H9 (cell line): Measurements from ENCODE around the gene PIK3R4. TPM values are rescaled to one million over a fixed set of nuclear protein-coding genes. Genes with fewer than 3 reads are reported as not detected.

Source experiments
- DNase-seq: peaks from one replicate; pipeline ENCODE4 v3.0.0-alpha.2; 2017
- H2AFZ ChIP-seq: one replicate; pipeline ENCODE4 v1.6.1; 2013; ENCODE audit warnings: mild to moderate bottlenecking, low read length, control low read depth, moderate library complexity
- H2AK5ac ChIP-seq: 2 replicates; pipeline ENCODE4 v1.6.1; 2013; ENCODE audit warnings: low read length, control low read depth, mixed read lengths; ENCODE audit not compliant: insufficient read length
- H2BK120ac ChIP-seq: one replicate; pipeline ENCODE4 v1.6.1; 2013; ENCODE audit warnings: low read depth, mild to moderate bottlenecking, low read length, control low read depth, inconsistent platforms; ENCODE audit not compliant: poor library complexity, severe bottlenecking
- H2BK12ac ChIP-seq: 2 replicates; pipeline ENCODE4 v1.6.1; 2013; ENCODE audit warnings: low read length, control low read depth, mixed read lengths, low read depth; ENCODE audit not compliant: insufficient read length
- H2BK15ac ChIP-seq: 2 replicates; pipeline ENCODE4 v1.6.1; 2013; ENCODE audit warnings: low read depth, low read length, control low read depth
- H2BK20ac ChIP-seq: one replicate; pipeline ENCODE4 v1.6.1; 2013; ENCODE audit warnings: low read depth, mild to moderate bottlenecking, low read length, control low read depth, inconsistent platforms; ENCODE audit not compliant: poor library complexity, severe bottlenecking
- H2BK5ac ChIP-seq: 2 replicates; pipeline ENCODE4 v1.6.1; 2013; ENCODE audit warnings: low read length, control low read depth, mixed read lengths; ENCODE audit not compliant: insufficient read length
- H3K14ac ChIP-seq: 2 replicates; pipeline ENCODE4 v1.6.1; 2013; ENCODE audit warnings: low read length, control low read depth; ENCODE audit not compliant: insufficient read depth
- H3K18ac ChIP-seq: 2 replicates; pipeline ENCODE4 v1.6.1; 2013; ENCODE audit warnings: low read depth, mild to moderate bottlenecking, mixed read lengths, low read length, control low read depth; ENCODE audit not compliant: insufficient read length
- H3K23ac ChIP-seq: 2 replicates; pipeline ENCODE4 v1.6.1; 2013; ENCODE audit warnings: low read length, control low read depth, mixed read lengths, low read depth; ENCODE audit not compliant: insufficient read length
- H3K23me2 ChIP-seq: 2 replicates; pipeline ENCODE4 v1.6.1; 2013; ENCODE audit warnings: low read depth, mild to moderate bottlenecking, mixed read lengths, low read length, control low read depth; ENCODE audit not compliant: insufficient read length, poor library complexity, severe bottlenecking
- H3K27ac ChIP-seq: 2 replicates; pipeline ENCODE4 v1.5.1; 2013; ENCODE audit warnings: low read length, control low read depth, mixed read lengths, low read depth; ENCODE audit not compliant: insufficient read length
- H3K27me3 ChIP-seq: 2 replicates; pipeline ENCODE4 v1.6.1; 2013; ENCODE audit warnings: low read length, control low read depth, inconsistent platforms; ENCODE audit not compliant: insufficient read depth
- H3K4ac ChIP-seq: 2 replicates; pipeline ENCODE4 v1.6.1; 2013; ENCODE audit warnings: low read depth, mild to moderate bottlenecking, control low read depth, inconsistent platforms, low read length, moderate library complexity
- H3K4me1 ChIP-seq: 2 replicates; pipeline ENCODE4 v1.6.1; 2013; ENCODE audit warnings: low read length, control low read depth, inconsistent platforms; ENCODE audit not compliant: insufficient read depth
- H3K4me2 ChIP-seq: 2 replicates; pipeline ENCODE4 v1.6.1; 2013; ENCODE audit warnings: low read length, control low read depth, mixed read lengths; ENCODE audit not compliant: insufficient read length, insufficient read depth
- H3K56ac ChIP-seq: 2 replicates; pipeline ENCODE4 v1.6.1; 2013; ENCODE audit warnings: low read depth, mild to moderate bottlenecking, mixed read lengths, low read length, control low read depth; ENCODE audit not compliant: insufficient read length
- H3K79me1 ChIP-seq: 2 replicates; pipeline ENCODE4 v1.6.1; 2013; ENCODE audit warnings: low read depth, mild to moderate bottlenecking, moderate library complexity, low read length, control low read depth, inconsistent platforms; ENCODE audit not compliant: insufficient read depth, poor library complexity, severe bottlenecking
- H3K79me2 ChIP-seq: 2 replicates; pipeline ENCODE4 v1.6.1; 2013; ENCODE audit warnings: low read length, control low read depth, inconsistent platforms; ENCODE audit not compliant: insufficient read depth
- H3K9ac ChIP-seq: 2 replicates; pipeline ENCODE4 v1.6.1; 2013; ENCODE audit warnings: low read length, control low read depth, mixed read lengths; ENCODE audit not compliant: insufficient read length; ENCODE audit errors: extremely low read depth
- H3K9me3 ChIP-seq: one replicate; pipeline ENCODE4 v1.6.1; 2013; ENCODE audit warnings: low read depth, low read length, inconsistent platforms; ENCODE audit not compliant: control insufficient read depth
- H3T11ph ChIP-seq: one replicate; pipeline ENCODE4 v1.6.1; 2013; ENCODE audit warnings: mild to moderate bottlenecking, low read length, control low read depth, inconsistent platforms
- H4K20me1 ChIP-seq: one replicate; pipeline ENCODE4 v1.6.1; 2013; ENCODE audit not compliant: control insufficient read depth, insufficient read length, insufficient read depth
- H4K5ac ChIP-seq: 2 replicates; pipeline ENCODE4 v1.6.1; 2013; ENCODE audit warnings: low read depth, mild to moderate bottlenecking, mixed read lengths, low read length, control low read depth; ENCODE audit not compliant: insufficient read length
- H4K8ac ChIP-seq: replicated peaks from 2 replicates; pipeline ENCODE4 v1.6.1; 2013; ENCODE audit warnings: low read length, control low read depth, mixed read lengths, low read depth; ENCODE audit not compliant: insufficient read length
- H4K91ac ChIP-seq: 2 replicates; pipeline ENCODE4 v1.6.1; 2013; ENCODE audit warnings: low read depth, mild to moderate bottlenecking, moderate library complexity, mixed read lengths, low read length, control low read depth; ENCODE audit not compliant: insufficient read length
- H3K27ac Mint-ChIP-seq, 3 experiments: 2 replicates in 2 of 3; 3 replicates in 1 of 3; pipeline ENCODE4 v1.8.0; 2020 to 2021; ENCODE audit warnings: mixed read lengths in 3 of 3, mild to moderate bottlenecking in 1 of 3, moderate library complexity in 1 of 3
- H3K27me3 Mint-ChIP-seq: 2 replicates; pipeline ENCODE4 v1.8.0; 2021; ENCODE audit warnings: low read depth, mild to moderate bottlenecking, moderate library complexity, mixed read lengths
- H3K36me3 Mint-ChIP-seq, 3 experiments: 2 replicates in 2 of 3; 3 replicates in 1 of 3; pipeline ENCODE4 v1.8.0; 2020 to 2021; ENCODE audit warnings: low read depth in 3 of 3, mixed read lengths in 3 of 3; ENCODE audit not compliant: insufficient read depth in 1 of 3
- H3K4me1 Mint-ChIP-seq, 2 experiments: 2 replicates each; pipeline ENCODE4 v1.8.0; 2020; ENCODE audit warnings: mixed read lengths in 2 of 2
- H3K4me3 Mint-ChIP-seq, 2 experiments: 2 replicates in 1 of 2; 3 replicates in 1 of 2; pipeline ENCODE4 v1.8.0; 2020 to 2021; ENCODE audit warnings: mild to moderate bottlenecking in 2 of 2, mixed read lengths in 2 of 2, moderate library complexity in 1 of 2
- H3K9me3 Mint-ChIP-seq, 2 experiments: 2 replicates in 1 of 2; 3 replicates in 1 of 2; pipeline ENCODE4 v1.8.0; 2020; ENCODE audit warnings: mild to moderate bottlenecking in 2 of 2, mixed read lengths in 2 of 2, moderate library complexity in 1 of 2
- WGBS: extraction: QIAGEN DNeasy Blood & Tissue Kit; methylation state at CpG from one replicate; pipeline ENCODE4 v1.1.7; 2013; ENCODE audit warnings: missing lambda C conversion rate, low lambda C conversion rate, mixed read lengths; ENCODE audit not compliant: insufficient read length; ENCODE audit errors: extremely low coverage; 5-methylcytosine and 5-hydroxymethylcytosine counted together
- total RNA-seq: library from RNA; stranded (reverse); gene quantifications from 2 replicates; pipeline ENCODE4 v1.2.1, GENCODE V29; 2021
- TF ChIP-seq, protein P1 (sequence below): fragments of 200-600 bp; sonication (generic); conservative IDR thresholded peaks from 3 replicates; pipeline ENCODE4 v1.8.0; 2021; ENCODE audit warnings: antibody characterized with exemption, mild to moderate bottlenecking

PIK3R4 gene
- total RNA-seq, 1 experiment from 2014 or later, result 28.6 TPM

DNA sequence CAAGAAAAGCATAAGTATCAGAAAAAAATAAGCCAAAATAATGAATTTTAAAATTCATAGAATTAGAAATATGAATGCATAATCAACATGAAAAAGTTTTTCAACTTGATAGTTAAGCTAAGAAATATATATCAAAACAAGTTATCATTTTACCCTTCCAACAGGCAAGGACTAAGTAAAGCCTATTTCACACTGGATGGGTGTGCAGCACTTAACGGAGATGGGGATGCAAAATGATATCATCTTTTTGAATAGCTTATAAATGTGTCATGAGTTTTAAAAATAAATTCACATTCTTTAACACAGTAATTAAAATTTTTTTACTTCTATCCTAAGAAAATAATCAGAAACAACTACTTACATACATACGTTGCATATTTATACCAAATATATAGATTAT, 20.9 kb downstream of the PIK3R4 start:
- no peaks in the 10 kb centered on the region for H3K79me1 ChIP-seq
- no peak overlapping the region for H4K5ac ChIP-seq
- TF ChIP-seq, protein P1, sequence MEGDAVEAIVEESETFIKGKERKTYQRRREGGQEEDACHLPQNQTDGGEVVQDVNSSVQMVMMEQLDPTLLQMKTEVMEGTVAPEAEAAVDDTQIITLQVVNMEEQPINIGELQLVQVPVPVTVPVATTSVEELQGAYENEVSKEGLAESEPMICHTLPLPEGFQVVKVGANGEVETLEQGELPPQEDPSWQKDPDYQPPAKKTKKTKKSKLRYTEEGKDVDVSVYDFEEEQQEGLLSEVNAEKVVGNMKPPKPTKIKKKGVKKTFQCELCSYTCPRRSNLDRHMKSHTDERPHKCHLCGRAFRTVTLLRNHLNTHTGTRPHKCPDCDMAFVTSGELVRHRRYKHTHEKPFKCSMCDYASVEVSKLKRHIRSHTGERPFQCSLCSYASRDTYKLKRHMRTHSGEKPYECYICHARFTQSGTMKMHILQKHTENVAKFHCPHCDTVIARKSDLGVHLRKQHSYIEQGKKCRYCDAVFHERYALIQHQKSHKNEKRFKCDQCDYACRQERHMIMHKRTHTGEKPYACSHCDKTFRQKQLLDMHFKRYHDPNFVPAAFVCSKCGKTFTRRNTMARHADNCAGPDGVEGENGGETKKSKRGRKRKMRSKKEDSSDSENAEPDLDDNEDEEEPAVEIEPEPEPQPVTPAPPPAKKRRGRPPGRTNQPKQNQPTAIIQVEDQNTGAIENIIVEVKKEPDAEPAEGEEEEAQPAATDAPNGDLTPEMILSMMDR, result no peak
- no peaks in the 10 kb centered on the region for H3K79me2 ChIP-seq
- no peak overlapping the region for H2AFZ ChIP-seq
- no peak overlapping the region for H3K18ac ChIP-seq
- Mint-ChIP-seq H3K4me3 (no peak overlapping the region), H3K4me1 (peaks cover 3 to 8% of the 10 kb centered on the region in 2 experiments), H3K27me3 (no peaks in the 10 kb centered on the region), H3K36me3 (peaks cover 4 to 14% (median 14%) of the 10 kb centered on the region in 3 experiments; a peak in 6 of 7 replicates), H3K27ac (no peak overlapping the region), H3K9me3 (no peaks in the 10 kb centered on the region)
- H3K4me1 ChIP-seq, result no peaks in the 10 kb centered on the region
- no peak overlapping the region for H2BK15ac ChIP-seq
- no peak overlapping the region for H2BK20ac ChIP-seq
- no peak overlapping the region for H3K4me2 ChIP-seq
- no peak overlapping the region for H2BK120ac ChIP-seq
- H3K14ac ChIP-seq, result no peak overlapping the region
- H3K27me3 ChIP-seq, result no peaks in the 10 kb centered on the region
- H3K23me2 ChIP-seq, result no peaks in the 10 kb centered on the region
- no peaks in the 10 kb centered on the region for H3K9me3 ChIP-seq
- H4K8ac ChIP-seq, result no peak overlapping the region
- H2AK5ac ChIP-seq, result no peak overlapping the region
- H3K27ac ChIP-seq, result no peak overlapping the region
- no peak overlapping the region for H2BK5ac ChIP-seq
- H3K4ac ChIP-seq, result no peak overlapping the region
- no peaks in the 10 kb centered on the region for H4K20me1 ChIP-seq
- H3K9ac ChIP-seq, result no peak overlapping the region
- no CpG with 5 or more reads among the region's 2 CpGs for WGBS
- no peak overlapping the region for H4K91ac ChIP-seq
- H2BK12ac ChIP-seq, result no peak overlapping the region
- no peak overlapping the region for H3K23ac ChIP-seq
- DNase-seq, result no peak
- H3K56ac ChIP-seq, result no peak overlapping the region
- no peak overlapping the region for H3T11ph ChIP-seq
